ENCODE data around the gene ZFP64. TPM values are rescaled to one million over a fixed set of nuclear protein-coding genes. Genes with fewer than 3 reads are reported as not detected.

Gene ZFP64
- total and polyA plus RNA-seq, 2 donors (not counting 3 experiments of a cell fraction or from before 2014, with no cell fraction given), result 31.7 to 35.4 TPM

GRCh38 chr20:52212943-52213342 is 21.4 kb upstream of the ZFP64 start:
- TF ChIP-seq, protein P1, sequence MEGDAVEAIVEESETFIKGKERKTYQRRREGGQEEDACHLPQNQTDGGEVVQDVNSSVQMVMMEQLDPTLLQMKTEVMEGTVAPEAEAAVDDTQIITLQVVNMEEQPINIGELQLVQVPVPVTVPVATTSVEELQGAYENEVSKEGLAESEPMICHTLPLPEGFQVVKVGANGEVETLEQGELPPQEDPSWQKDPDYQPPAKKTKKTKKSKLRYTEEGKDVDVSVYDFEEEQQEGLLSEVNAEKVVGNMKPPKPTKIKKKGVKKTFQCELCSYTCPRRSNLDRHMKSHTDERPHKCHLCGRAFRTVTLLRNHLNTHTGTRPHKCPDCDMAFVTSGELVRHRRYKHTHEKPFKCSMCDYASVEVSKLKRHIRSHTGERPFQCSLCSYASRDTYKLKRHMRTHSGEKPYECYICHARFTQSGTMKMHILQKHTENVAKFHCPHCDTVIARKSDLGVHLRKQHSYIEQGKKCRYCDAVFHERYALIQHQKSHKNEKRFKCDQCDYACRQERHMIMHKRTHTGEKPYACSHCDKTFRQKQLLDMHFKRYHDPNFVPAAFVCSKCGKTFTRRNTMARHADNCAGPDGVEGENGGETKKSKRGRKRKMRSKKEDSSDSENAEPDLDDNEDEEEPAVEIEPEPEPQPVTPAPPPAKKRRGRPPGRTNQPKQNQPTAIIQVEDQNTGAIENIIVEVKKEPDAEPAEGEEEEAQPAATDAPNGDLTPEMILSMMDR (IDR thresholded peaks at IDR 0.05; ENCODE audit: extremely low read depth in 1 of 2, insufficient read depth in 1 of 2, low read depth in 1 of 2, low read length in 2 of 2), result no peak
- TF ChIP-seq FOS (IDR thresholded peaks at IDR 0.05; ENCODE audit: borderline replicate concordance, insufficient read depth, low read length), result no peak
- TF ChIP-seq, protein P2, sequence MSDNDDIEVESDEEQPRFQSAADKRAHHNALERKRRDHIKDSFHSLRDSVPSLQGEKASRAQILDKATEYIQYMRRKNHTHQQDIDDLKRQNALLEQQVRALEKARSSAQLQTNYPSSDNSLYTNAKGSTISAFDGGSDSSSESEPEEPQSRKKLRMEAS (IDR thresholded peaks at IDR 0.05; ENCODE audit: insufficient read depth, insufficient read length), result no peak
- TF ChIP-seq POLR2AphosphoS5 (IDR thresholded peaks at IDR 0.05; ENCODE audit: insufficient read depth, low read depth, low read length), result no peak
- TF ChIP-seq POLR2A (IDR thresholded peaks at IDR 0.05; ENCODE audit: low read depth, low read length), result no peak
- no peak for TF ChIP-seq JUN (IDR thresholded peaks at IDR 0.05; ENCODE audit: borderline replicate concordance, insufficient read depth, insufficient read length, low read depth)
- no peak for TF ChIP-seq GATA2 (IDR thresholded peaks at IDR 0.05; ENCODE audit: insufficient read depth, insufficient read length, low read depth, low read length)
- TF ChIP-seq MYC (IDR thresholded peaks at IDR 0.05; ENCODE audit: low read depth, low read length), result no peak
- no peak for TF ChIP-seq EZH2 (IDR thresholded peaks at IDR 0.05; ENCODE audit: borderline replicate concordance, low read depth, low read length, severe bottlenecking)
- dilution Hi-C loops (cut with MboI; ENCODE audit: extremely low pct_ligation_motif_present, low sequenced_read_pairs), result no loop called here
- H3K4me1 ChIP-seq (ENCODE audit: control insufficient read depth, extremely low read depth, insufficient read depth, low read length), result no peaks in the 10 kb centered on the region
- no peak for DNase-seq (ENCODE audit: low read depth, low spot score)
- no peak overlapping the region for H3K9ac ChIP-seq (replicated peaks; ENCODE audit: extremely low read depth, insufficient read depth, low read length)
- H2AFZ ChIP-seq (ENCODE audit: low read depth, low read length), result no peak overlapping the region
- no peak overlapping the region for H3K27ac ChIP-seq (ENCODE audit: insufficient read depth, low read depth, low read length)
- CTCF ChIA-PET, result interaction anchor here (2.0 kb wide), 1 partner anchor 63 kb away, joined by 7 read pairs; no protein-coding TSS in a partner anchor
- no peaks in the 10 kb centered on the region for H3K9me3 ChIP-seq (replicated peaks; ENCODE audit: control insufficient read depth, insufficient read depth, low read length)
- no peak for FAIRE-seq
- H3K27me3 ChIP-seq (ENCODE audit: control insufficient read depth in 2 of 2, insufficient read depth in 2 of 2, low read length in 2 of 2), result peaks cover 0 to 3% of the 10 kb centered on the region in 2 experiments
- intact Hi-C loops (cut with micrococcal nuclease), result loop anchor here (10.0 kb wide), 1 partner anchor 1592 kb away; no protein-coding TSS in a partner anchor
- H3K4me3 ChIP-seq (replicated peaks in 1 of 3; ENCODE audit: insufficient read depth in 1 of 3, low read depth in 1 of 3, low read length in 3 of 3), result no peak overlapping the region
- no peak overlapping the region for H3K4me2 ChIP-seq (ENCODE audit: insufficient read depth, low read length)
- BruUV-seq (replicated peaks), result no TSS peak
- H3K36me3 ChIP-seq (ENCODE audit: control insufficient read depth in 2 of 2, extremely low read depth in 1 of 2, insufficient read depth in 2 of 2, low read length in 2 of 2), result no peaks in the 10 kb centered on the region
- POLR2A ChIA-PET, result interaction anchor here (0.5 kb wide), 1 partner anchor 433 kb away, joined by 5 read pairs; no protein-coding TSS in a partner anchor
- no peaks in the 10 kb centered on the region for H3K79me2 ChIP-seq (ENCODE audit: control insufficient read depth, insufficient read depth, low read length)
- no peaks in the 10 kb centered on the region for H4K20me1 ChIP-seq (replicated peaks; ENCODE audit: control insufficient read depth, extremely low read depth, insufficient read depth, low read length)
- no peaks in the 10 kb centered on the region for H3K9me1 ChIP-seq (replicated peaks; ENCODE audit: control insufficient read depth, extremely low read depth, insufficient read depth, low read length)
